ENCODE results near the gene RPS3.
"Not testable (repeated sequence)": the region's sequence is repeated elsewhere in the genome, so short reads cannot be mapped to it uniquely, and the experiment has no call there.

The RPS3 gene

DNA sequence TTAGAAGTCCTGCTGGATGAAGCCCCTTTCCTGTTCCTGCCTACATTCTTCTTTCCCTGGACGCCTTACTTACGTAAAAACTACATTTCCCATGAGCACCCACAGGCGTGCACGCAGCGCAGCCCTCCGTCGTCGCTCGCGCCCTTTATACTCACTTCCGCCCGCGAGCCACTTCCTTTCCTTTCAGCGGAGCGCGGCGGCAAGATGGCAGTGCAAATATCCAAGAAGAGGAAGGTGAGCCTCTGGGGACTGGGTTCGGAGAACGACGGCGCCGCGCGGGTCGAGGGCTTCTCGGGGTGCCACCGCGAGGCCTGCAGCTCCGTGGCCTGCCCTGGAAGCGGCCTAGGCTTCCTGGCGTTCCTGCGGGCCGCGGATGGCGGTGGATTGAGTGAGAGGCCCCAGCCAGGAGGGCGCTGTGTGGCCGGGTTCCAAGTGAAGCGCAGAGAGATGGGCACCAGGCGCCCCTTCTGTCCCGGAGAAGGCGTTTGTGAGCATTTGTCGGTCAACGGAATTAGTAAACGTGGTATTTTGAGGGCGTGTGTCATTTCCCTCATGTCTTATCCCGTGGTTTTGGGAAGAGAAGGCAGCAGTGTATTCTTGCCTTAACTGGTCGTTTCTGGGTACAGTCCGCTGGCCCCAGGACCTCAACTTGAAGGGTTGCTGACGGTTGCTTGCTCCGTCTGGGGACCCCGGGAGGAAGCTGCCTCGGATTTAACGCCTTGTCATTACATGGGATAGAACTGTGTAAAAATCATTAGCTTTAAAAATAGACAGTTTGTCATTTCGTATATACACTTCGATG, at the start of gene RPS3:
TSS of gene RPS3 (plus strand) at position 175 of the 802 bp plus-strand sequence. CDS start at position 205, 30 bp downstream.
- peak; percentile 93 for DNase-seq

GRCh38 chr11:75349521-75350116, 49.7 kb upstream of the RPS3 start:
- no peak for DNase-seq

DNA sequence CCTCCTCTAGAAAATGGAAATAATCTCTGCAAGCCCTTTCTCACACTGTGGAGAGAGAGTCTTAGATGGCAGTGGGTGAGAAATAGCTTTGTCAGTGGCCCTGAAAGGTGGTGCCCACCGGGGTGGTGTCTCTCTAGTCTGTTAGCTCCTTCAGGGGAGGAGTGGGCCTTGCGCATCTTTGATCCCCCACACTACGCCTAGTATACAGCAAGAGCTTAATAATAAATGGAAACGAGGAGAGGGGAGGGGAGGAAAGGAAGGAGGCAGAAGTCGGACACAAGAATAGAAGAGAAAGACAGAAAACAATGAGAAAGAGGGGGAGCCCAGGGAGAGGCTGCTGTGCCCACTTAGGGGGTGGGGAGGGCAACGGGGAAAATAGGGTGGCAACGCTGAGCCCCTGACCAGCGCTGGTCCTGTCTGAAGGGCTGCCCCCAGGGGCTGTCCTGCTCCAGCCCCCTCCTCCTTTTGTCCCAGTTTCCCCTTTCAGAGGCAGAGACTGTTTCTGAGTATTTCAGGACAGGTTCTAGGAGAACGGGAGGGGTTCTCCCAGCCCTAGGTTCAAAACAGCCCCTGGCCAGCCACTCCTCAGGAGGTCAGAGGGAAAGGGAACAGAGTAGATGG, 49.1 kb upstream of the RPS3 start:
- no peak for DNase-seq

DNA sequence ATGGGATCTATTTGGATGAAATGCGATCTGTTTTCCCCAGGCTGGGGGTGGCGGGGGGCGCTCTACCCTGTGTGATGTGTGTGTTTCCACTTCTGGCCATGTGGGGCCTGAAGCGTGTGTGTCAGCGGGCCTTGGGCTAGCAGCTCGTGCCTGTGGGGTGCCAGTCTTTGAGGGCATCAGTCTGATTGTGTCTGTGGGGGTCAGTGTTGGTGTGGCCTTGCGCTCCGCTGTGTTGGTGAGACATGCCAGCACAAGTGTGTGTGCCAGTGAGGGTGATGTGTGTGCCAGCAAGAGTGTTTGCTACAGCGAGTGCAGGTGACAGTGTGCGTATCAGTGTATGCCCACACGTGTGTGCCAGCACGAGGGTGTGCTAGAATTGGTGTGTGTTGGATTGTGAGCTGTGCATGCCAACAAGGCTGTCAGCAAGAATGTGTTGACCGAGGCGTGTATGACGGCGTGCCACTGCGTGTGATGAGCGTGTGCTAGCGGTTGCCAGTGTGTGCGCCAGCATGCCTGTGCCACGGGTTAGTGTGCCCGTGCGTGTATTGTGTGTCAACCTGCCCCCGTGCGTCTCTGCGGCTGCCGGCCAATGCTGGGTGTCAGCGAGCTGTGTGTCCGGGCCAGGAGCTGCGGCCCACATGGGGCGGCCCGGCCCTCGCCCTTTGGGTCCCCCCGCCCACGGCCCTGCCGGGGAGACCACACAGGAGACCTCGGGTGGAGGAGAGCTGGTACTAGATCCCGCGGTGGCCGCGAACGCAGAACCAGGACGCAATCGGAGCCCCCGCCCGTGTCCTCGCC, 48.4 kb upstream of the RPS3 start:
- DNase-seq = peak; percentile 74

- no peak for DNase-seq
Measured at GRCh38 chr11:75351541-75351790, 47.9 kb upstream of the RPS3 start, which contains the start of gene ARRB1. Gene ARRB1 (minus strand): TSS chr11:75351661. CDS start chr11:75351607, 54 bp downstream.

DNA sequence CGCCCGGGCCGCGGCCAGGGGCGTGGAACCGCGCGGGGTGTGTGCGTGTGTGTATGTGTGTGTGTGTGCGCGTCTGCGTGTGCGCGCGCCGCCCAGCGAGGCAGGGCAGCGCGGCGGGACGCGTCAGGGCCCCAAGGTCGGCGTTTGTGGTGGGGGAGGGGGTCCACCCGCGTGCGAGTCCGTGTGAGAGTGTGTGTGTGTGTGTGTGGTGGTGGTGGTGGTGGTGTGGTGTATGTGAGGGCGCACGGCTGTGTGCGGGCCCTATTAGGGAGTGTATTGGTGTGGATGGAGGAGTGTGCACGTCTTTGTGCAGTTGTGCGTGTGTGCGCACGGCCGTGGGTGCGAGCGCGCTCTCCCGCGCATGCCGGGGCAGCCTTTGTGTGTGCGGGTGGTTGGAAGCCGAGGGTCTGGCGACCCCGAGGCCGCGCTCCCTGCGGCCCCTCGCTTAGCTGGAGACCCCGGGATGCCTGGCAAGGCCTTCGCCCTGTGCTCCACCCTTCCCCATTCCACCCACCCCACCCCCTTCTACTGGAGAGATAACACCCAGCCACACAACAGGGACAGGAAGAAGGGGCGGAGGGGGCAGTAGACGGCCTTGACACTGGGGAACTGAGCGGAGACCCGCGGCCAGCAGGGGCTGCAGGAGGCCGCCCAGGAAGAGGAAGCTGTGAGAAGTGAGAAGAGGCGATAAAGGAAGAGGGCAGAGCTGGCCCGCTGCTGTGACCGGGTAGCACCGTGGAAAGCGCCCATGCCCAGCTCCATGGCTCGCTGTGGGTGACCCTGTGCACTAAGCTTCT, 47.3 kb upstream of the RPS3 start:
- peak; percentile 73 for DNase-seq

DNA sequence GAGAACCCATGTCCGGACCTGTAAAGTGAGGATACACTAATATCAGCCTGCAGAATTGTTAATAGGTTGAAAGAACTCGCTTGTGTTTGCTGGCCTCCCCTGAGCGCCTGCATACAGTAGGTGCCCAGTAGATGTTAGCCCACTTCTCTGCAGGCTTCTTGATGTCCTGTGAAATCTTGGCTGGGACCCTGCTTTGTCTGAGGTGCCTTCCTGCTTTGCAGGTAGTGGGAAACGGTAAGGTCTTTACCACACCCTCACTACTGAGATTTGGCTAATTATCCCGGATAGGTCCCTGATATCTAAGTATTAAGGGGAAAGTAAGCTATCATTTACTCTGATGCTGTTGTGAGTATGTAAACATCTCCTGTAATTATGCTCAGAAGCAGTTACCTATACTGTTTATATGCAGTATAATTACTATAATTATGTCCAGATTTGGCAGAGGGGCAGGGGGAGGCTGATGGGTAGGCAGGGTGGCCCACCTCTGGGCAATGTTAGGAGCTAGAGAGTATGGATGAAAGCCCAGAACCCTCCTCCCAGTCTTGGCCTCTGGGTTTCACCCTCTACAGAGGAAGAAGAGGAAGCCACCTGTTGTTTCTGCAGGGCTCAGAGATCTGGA, 46.6 kb upstream of the RPS3 start:
- DNase-seq = no peak

GRCh38 chr11:75355051-75355450, 44.3 kb upstream of the RPS3 start:
- no peak for DNase-seq

- DNase-seq = no peak
Measured at GRCh38 chr11:75356613-75357012, 42.7 kb upstream of the RPS3 start.

DNA sequence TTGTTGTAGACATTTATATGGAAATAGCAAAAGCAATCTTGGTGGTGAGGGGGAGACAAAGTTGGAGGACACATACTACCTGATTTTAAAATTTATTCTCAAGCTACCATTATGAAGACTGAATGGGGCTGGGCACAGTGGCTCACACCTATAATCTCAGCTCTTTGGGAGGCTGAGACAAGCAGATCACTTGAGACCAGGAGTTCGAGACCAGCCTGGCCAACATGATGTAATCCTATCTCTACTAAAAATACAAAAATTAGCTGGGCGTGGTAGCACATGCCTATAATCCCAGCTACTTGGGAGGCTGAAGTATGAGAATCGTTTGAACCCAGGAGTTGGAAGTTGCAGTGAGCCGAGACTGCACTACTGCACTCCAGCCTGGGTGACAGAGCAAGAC, 37.0 kb upstream of the RPS3 start:
- DNase-seq = not testable (repeated sequence)

DNA sequence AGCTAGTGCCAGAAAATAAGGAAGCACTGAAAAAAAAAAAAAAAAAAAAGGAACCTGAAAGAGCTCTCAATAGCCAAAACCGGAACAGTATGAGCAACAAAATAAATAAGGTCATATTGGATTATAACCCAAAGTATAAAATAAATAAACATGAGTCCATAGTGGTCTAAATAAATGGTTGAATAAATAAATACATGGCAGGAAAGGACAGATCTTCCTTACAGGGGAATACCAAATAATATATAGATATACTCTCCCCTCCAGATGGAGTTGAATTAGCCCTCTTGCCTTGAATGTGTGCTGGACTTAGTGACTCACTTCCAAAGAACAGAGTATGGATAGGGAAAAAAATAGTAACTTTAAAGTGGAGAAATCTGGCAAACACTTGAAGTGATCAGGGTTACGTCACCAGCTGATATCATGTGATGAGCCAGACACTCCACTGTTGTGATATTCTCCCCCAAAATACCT, 33.6 kb upstream of the RPS3 start:
- no peak for DNase-seq

DNA sequence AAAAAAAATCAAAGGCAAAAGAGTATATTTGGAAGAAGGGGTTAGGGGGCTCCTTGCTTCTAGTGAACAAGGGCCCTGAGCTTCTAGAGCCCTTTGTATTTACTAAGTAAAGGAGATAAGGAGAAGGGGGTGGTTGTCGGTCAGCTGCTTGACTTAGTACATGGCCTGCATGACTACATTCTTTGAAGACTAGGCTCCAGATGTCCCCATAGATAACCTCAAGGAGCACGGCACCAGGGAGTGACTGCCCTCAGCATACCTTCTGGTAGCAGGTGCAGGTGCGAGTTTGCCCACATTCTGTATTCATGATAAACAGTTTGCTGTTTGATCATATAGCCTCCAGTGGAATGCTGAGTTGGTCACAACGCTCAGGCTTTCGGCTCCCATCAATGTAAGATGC, 32.5 kb upstream of the RPS3 start:
- DNase-seq = not testable (repeated sequence)

- DNase-seq = no peak
Measured at GRCh38 chr11:75369560-75370255, 29.6 kb upstream of the RPS3 start.

- no peak for DNase-seq
Measured at GRCh38 chr11:75371949-75372876, 27.1 kb upstream of the RPS3 start.

DNA sequence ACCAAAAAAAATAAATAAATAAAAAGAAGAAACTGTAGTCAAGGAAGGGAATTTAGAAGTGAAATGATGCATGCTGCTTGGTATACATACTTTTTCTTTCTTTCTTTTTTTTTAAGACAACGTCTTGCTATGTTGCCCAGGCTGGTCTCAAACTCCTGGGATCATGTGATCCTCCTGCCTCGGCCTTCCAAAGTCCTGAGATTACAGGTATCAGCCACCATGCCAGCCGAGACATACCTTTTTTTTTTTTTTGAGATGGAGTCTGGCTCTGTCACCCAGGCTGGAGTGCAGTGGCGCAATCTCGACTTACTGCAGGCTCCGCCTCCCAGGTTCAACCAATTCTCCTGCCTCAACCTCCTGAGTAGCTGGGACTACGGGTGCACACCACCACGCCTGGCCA, 26.1 kb upstream of the RPS3 start:
- no peak for DNase-seq

DNA sequence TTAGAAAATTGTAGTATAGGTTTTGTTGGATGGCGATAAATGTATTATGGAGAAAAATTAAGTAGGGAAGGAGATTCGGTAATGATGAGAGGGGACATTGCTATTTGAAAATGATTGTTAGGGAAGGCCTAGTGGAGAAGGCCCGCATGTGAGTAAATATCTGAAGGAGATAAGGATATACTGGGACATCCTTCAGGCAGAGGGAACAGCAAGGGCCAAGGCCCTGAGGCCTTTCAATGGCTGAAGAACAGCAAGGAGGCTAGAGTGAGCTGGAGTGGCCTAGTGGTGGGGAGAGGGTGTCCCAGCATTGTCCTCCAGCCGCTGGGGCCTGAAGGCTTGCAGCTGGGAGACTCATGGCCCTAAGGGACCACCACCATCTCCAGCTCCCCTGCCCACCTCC, 24.7 kb upstream of the RPS3 start:
- no peak for DNase-seq

GRCh38 chr11:75375626-75376025, 23.7 kb upstream of the RPS3 start:
- no peak for DNase-seq

DNA sequence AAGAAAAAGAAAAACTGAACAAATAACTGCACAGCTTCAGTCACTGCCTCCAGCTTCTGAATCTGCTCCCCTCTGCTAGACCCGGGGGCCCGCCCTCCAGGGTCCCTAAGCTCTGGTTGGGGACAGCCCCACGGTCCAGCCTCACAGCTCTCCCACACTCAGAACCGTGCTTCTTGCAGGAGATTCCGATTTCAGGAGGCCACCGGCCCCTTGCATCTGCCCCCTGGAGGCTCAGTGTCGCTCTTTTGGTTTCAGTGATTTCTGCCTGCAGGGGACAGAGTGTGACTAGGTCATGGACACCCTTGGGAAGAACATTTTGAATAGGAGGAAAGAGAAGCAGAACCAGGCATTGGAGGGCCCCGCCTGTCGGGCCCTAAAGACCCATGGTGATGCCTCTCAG, 23.1 kb upstream of the RPS3 start:
- DNase-seq = no peak

- DNase-seq = not testable (repeated sequence)
Measured at GRCh38 chr11:75378776-75379175, 20.5 kb upstream of the RPS3 start.

- no peak for DNase-seq
Measured at GRCh38 chr11:75380245-75380644, 19.1 kb upstream of the RPS3 start.

Measured in activated CD8-positive, alpha-beta memory T cell treated with anti-CD3 and anti-CD28 coated beads, Interleukin-2, amount 50 U/mL, for 48 hours (primary cell).